ENCODE measurements around the gene DKC1.
A peak's percentile ranks its signal among the peaks of the same experiment; 100 is the strongest.
"Not testable (repeated sequence)": the region's sequence is repeated elsewhere in the genome, so short reads cannot be mapped to it uniquely, and the experiment has no call there.

The DKC1 gene

GRCh38 chrX:154793084-154793795 is 30.6 kb downstream of the DKC1 start:
- DNase-seq: no peak

- no peak for DNase-seq
Observed at GRCh38 chrX:154795016-154795415, 32.4 kb downstream of the DKC1 start.

- DNase-seq: no peak
Observed at GRCh38 chrX:154797006-154797405, 34.3 kb downstream of the DKC1 start.

GRCh38 chrX:154799556-154800348 is 37.1 kb downstream of the DKC1 start:
- DNase-seq: peak; percentile 72

- DNase-seq: no peak
Observed at GRCh38 chrX:154800478-154801210, 38.0 kb downstream of the DKC1 start.

- no peak for DNase-seq
Observed at GRCh38 chrX:154802947-154803346, 40.3 kb downstream of the DKC1 start.

GRCh38 chrX:154804261-154804956 is 41.7 kb downstream of the DKC1 start:
- peak; percentile 10 for DNase-seq

- DNase-seq: peak; percentile 53
Observed at GRCh38 chrX:154804957-154805695, 42.5 kb downstream of the DKC1 start, which contains the start of gene MPP1. MPP1 (minus strand) TSS chrX:154805485; CDS start chrX:154805373, 112 bp downstream.

GRCh38 chrX:154805696-154806091 is 43.0 kb downstream of the DKC1 start:
- no peak for DNase-seq

- no peak for DNase-seq
Observed at GRCh38 chrX:154806837-154807501, 44.3 kb downstream of the DKC1 start.

- DNase-seq: no peak
Observed at GRCh38 chrX:154809939-154810665, 47.4 kb downstream of the DKC1 start.

GRCh38 chrX:154812341-154813101 is 49.9 kb downstream of the DKC1 start:
- DNase-seq: no peak

GRCh38 chrX:154813801-154814200 is 51.1 kb downstream of the DKC1 start:
- no peak for DNase-seq

- no peak for DNase-seq
Observed at GRCh38 chrX:154815274-154815818, 52.7 kb downstream of the DKC1 start.

- not testable (repeated sequence) for DNase-seq
Observed at GRCh38 chrX:154816326-154816898, 53.7 kb downstream of the DKC1 start.

- DNase-seq: not testable (repeated sequence)
Observed at GRCh38 chrX:154817048-154817618, 54.5 kb downstream of the DKC1 start.

GRCh38 chrX:154818916-154819770 is 56.5 kb downstream of the DKC1 start:
- no peak for DNase-seq

- DNase-seq: no peak
Observed at GRCh38 chrX:154819771-154820341, 57.2 kb downstream of the DKC1 start.
